Measurements from ENCODE around the gene SPC24. TPM values are rescaled to one million over a fixed set of nuclear protein-coding genes. Genes with fewer than 3 reads are reported as not detected.
"Not testable (repeated sequence)": the region's sequence is repeated elsewhere in the genome, so short reads cannot be mapped to it uniquely, and the experiment has no call there.

The SPC24 gene
- total RNA-seq, 2 donors from 2014 or later: 1.2 to 5.7 TPM

DNA sequence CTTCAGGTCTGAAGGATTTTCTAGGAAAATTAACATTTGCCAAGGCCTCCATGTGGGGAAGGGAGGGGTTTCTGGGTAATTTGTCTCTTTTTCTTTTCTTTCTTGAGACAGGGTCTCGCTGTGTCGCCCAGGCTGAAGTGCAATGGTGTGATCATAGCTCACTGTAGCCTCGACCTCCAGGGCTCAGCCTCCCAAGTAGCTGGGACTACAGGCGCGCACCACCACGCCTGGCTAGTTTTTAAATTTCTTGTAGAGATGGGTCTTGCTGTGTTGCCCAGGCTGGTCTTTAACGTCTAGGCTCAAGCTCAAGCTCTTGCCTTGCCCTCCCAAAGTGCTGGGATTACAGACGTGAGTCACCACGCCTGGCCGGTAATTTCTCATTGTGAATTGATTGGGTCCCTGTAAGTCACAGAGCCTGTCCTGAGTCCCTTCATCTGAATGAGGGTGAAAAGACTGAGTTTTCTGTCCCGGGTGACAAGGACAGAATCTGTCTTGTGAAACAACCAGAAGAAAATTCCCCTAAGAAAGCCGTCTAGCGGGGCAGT is 10.0 kb upstream of the SPC24 start:
- TF ChIP-seq, protein P1, sequence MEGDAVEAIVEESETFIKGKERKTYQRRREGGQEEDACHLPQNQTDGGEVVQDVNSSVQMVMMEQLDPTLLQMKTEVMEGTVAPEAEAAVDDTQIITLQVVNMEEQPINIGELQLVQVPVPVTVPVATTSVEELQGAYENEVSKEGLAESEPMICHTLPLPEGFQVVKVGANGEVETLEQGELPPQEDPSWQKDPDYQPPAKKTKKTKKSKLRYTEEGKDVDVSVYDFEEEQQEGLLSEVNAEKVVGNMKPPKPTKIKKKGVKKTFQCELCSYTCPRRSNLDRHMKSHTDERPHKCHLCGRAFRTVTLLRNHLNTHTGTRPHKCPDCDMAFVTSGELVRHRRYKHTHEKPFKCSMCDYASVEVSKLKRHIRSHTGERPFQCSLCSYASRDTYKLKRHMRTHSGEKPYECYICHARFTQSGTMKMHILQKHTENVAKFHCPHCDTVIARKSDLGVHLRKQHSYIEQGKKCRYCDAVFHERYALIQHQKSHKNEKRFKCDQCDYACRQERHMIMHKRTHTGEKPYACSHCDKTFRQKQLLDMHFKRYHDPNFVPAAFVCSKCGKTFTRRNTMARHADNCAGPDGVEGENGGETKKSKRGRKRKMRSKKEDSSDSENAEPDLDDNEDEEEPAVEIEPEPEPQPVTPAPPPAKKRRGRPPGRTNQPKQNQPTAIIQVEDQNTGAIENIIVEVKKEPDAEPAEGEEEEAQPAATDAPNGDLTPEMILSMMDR (IDR thresholded peaks at IDR 0.05): no peak
- Histone ChIP-seq H3K4me1 (peaks cover 0 to 36% of the 10 kb centered on the region in 2 donors), H3K27ac (peak overlapping the region; percentile 80 to 89), H3K4me3 (no peak overlapping the region), H3K27me3 (no peaks in the 10 kb centered on the region), H3K36me3 (peaks cover 52% of the 10 kb centered on the region), H3K9me3 (no peaks in the 10 kb centered on the region)
- peak; percentile 71 for DNase-seq (ENCODE audit: low spot score)

DNA sequence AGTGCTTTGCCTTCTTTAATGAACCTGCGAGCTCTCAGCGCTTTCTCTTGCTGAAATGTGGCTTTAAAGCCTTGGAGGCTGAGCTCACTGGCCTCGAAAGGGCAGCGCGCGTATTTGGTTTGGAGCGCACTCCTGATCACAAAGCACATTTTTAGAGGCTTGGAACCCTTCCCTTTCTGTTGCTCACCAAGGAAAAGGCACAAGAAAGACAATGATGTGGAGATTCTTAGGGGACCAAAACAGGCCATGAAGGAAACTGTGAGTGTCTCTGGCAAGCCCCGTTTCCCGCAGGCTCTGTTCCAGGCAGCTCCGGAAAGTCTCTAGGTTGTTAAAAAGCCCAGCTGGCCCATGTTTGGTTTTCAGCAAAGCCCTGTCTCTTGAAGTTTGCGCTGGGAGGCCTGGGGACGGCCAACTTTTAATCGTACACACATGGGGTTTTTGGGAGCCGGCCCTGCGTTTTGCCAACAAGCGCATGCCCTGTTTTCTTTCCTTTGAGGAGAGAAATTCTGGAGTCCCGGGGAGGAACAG is 9.4 kb upstream of the SPC24 start:
- Histone ChIP-seq H3K4me1 (peaks cover 0 to 41% of the 10 kb centered on the region in 2 donors), H3K4me3 (no peak overlapping the region), H3K9me3 (no peaks in the 10 kb centered on the region), H3K27me3 (no peaks in the 10 kb centered on the region), H3K27ac (peak overlapping the region; percentile 80 to 89), H3K36me3 (peaks cover 45% of the 10 kb centered on the region)
- TF ChIP-seq, protein P1 (IDR thresholded peaks at IDR 0.05): no peak
- peak; percentile 97 for DNase-seq (ENCODE audit: low spot score)

DNA sequence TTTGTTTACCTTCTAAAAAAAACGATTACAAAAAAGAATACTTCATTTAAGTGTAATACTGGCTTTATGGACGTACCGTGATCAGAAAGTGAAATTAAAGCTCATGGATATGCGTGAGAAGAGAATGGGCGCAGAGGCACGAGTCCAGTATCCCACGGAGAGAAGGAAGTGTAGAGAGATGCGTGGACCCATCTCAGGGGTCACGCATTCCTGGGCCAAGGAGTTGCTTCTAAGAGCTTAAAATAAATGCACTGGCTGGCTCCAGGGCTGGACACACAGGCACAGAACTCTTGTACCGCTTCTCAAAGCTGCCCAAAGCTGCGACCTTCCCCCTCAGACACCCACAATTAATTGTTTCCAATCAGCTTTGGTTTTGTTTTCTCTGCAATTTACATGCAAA is 8.7 kb upstream of the SPC24 start:
- peak overlapping the region in 1 of 2 donors; percentile 6 for H3K4me3 ChIP-seq
- TF ChIP-seq, protein P1 (IDR thresholded peaks at IDR 0.05): no peak
- H3K9me3 ChIP-seq: no peaks in the 10 kb centered on the region
- H3K36me3 ChIP-seq: peaks cover 39% of the 10 kb centered on the region
- peak overlapping the region; percentile 80 to 89 for H3K27ac ChIP-seq
- peaks cover 0 to 47% of the 10 kb centered on the region in 2 donors for H3K4me1 ChIP-seq
- no peak for DNase-seq (ENCODE audit: low spot score)
- H3K27me3 ChIP-seq: no peaks in the 10 kb centered on the region

DNA sequence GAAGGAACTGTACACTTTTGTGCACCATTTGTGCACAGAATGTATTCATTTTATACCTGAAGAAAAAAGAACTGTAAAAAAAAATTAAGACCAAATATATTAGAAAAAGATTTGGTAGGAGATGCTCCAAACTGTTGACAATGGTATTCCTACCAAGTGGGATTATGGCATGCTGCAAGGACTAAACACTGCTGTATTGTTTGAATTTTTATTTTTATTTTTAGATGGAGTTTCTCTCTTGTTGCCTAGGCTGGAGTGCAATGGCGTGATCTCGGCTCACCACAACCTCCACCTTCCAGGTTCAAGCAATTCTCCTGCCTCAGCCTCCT is 4.8 kb upstream of the SPC24 start:
- H3K36me3 ChIP-seq; DNase-seq (ENCODE audit: low spot score); H3K4me3 ChIP-seq; H3K9me3 ChIP-seq; H3K27me3 ChIP-seq: not testable (repeated sequence)
- Histone ChIP-seq H3K4me1 (peaks cover 0 to 60% of the 10 kb centered on the region in 2 donors), H3K27ac (peak overlapping the region; percentile 76 to 87)

DNA sequence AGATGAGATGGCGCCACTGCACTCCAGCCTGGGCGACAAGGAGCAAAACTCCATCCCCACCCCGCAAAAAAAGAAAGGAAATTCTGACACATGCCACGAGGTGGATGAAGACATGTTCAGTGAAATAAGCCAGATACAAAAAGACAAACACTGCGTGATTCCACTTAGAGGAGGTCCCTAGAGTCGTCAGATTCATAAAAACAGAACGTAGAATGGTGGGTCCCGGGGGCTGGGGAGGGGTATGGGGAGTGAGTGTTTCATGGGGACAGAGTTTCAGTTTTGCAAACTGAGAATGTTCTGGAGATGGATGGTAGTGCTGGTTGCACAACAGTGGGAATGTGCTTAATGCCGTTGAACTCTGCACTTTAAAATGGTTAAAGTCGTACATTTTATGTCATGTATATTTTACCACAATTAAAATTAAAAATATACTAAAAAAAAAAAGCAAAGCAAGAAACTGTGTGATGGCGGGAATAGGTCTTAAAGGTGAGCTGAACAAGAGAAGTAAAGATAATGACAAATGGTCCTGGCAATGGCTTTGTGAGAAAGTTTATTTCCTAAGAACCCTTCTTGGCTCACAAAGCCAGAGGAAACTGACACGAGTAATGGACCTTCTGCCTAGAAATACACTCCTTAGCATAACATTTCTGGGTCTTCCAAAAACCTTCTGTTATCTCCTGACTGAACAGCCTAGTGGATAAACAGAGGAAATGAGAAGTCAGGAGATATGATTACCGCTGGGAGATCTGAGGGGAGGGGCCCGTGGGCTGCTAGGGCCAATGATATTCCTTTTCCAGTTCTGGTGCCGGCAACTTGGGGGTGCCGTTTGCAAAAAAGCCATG is 4.2 kb upstream of the SPC24 start:
- no peaks in the 10 kb centered on the region for H3K9me3 ChIP-seq
- no peaks in the 10 kb centered on the region for H3K36me3 ChIP-seq
- DNase-seq (ENCODE audit: low spot score): peak; percentile 80
- peaks cover 0 to 62% of the 10 kb centered on the region in 2 donors for H3K4me1 ChIP-seq
- H3K4me3 ChIP-seq: no peak overlapping the region
- no peaks in the 10 kb centered on the region for H3K27me3 ChIP-seq
- H3K27ac ChIP-seq: peak overlapping the region; percentile 76 to 87
- TF ChIP-seq, protein P1 (IDR thresholded peaks at IDR 0.05): no peak

DNA sequence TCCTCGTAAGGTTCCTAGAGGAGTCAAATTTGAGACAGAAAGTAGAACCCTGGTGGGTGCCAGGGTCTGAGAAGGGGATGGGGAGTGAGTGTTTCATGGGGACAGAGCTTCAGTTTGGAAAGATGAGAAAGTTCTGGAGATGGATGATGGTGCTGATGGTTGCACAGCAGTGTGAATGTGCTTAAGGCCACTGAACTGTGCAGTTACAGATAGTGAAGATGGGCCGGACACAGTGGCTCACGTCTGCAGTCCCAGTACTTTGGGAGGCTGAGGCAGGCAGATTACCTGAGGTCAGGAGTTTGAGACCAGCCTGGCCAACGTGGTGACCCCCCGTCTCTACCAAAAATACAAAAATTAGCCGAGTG is 917 bp downstream of the SPC24 start:
- no peak for DNase-seq (ENCODE audit: low spot score)
- H3K27me3 ChIP-seq: no peaks in the 10 kb centered on the region
- TF ChIP-seq, protein P1 (IDR thresholded peaks at IDR 0.05): no peak
- H3K27ac ChIP-seq: peak overlapping the region in 1 of 2 donors; percentile 79
- peaks cover 0 to 69% of the 10 kb centered on the region in 2 donors for H3K4me1 ChIP-seq
- no peak overlapping the region for H3K4me3 ChIP-seq
- H3K36me3 ChIP-seq: no peaks in the 10 kb centered on the region
- H3K9me3 ChIP-seq: no peaks in the 10 kb centered on the region

Data from right atrium auricular region (tissue), 2 donors.